GM19468 (cell line): ENCODE measurements around the gene PRDM15.

Experiments
- ATAC-seq: cut with Tn5 transposase; IDR thresholded peaks from one replicate; pipeline ENCODE4 v1.9.1; 2021; ENCODE audit warnings: mild to moderate bottlenecking, moderate library complexity, moderate number of reproducible peaks; ENCODE audit not compliant: unreplicated experiment; ENCODE audit errors: extremely low read depth

Gene PRDM15

DNA sequence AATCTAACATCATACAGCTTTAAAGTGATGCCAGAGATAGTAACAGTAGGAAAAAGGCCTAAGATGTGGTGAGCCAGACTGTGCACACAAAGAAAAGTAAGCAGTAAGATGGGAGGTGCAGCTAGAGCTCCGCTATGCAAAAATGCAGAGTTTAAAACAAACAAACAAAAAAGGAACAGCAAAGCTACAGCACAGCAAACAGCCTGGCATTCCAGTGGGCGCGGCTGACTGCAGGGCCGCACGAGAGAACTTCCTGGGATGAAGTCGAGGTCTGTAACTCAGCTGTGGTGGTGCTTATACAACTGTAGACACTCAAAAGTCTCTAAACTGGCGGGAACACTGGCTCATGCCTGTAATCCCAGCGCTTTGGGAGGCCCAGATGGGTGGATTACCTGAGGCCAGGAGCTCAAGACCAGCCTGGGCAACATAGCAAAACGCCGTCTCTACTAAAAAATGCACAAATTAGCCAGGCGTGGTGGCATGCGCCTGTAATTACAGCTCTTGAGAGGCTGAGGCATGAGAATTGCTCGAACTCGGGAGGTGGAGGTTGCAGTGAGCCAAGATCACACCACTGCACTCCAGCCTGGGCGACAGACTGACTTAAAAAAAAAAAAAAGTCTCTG lies 30.1 kb downstream of the PRDM15 start:
- ATAC-seq: no peak

DNA sequence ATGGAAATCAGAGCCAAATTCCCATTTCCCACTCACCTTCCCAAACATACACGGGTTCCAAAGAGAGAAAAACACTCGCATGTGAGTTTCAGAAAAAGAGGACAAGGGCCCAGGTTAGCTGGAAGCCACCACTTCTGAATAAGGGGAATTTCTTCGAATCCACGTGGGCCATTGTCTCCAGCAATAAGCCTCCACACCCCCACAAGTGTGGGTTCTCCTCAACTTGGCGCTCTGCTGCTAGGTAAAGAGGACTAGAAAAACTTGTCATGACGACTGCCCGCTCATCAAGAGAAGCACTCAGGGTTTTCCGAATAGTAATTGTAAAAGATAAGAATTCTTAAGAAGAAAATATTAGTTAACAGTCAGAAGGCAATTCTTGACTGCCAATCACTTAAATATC lies 30.6 kb downstream of the PRDM15 start:
- ATAC-seq: no peak

- no peak for ATAC-seq
Observed at GRCh38 chr21:41847066-41847804, 31.9 kb downstream of the PRDM15 start.

GRCh38 chr21:41846536-41846935 lies 32.6 kb downstream of the PRDM15 start:
- no peak for ATAC-seq

- ATAC-seq: no peak
Observed at GRCh38 chr21:41846033-41846317, 33.2 kb downstream of the PRDM15 start.

DNA sequence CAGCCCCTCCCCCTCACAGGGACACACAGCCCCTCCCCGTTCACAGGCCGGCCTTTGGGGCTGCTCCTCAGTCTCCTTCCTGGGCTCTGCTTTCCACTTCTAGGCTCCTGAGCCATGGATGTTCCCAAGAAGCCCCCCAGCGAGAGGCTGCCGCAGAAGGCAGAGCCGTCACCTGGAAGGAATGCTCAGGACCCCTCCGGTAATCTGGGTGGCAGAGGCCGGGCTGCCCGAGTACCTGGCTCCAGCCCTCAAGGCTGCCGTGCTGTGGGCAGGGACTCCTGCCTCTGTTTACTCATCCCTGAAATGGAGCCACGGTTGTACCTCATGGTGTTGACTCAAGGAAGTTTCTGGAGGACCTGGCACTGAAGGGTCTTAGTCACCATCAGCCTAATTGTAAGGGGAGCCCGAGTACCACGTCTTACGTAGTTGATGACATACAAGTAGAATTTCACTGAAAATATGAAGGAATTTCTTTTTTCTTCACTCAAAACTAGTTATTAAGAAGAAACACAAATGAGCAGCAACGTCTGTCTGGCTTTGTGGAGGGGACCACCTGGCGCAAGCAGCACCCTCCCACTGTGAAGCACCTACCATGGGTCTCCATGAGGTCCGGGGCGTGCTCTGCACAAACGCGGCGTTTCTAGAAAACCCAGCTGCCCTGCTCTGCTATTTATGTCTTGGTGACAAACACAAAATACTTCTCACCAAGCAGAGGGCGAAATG lies 33.7 kb downstream of the PRDM15 start:
- no peak for ATAC-seq

DNA sequence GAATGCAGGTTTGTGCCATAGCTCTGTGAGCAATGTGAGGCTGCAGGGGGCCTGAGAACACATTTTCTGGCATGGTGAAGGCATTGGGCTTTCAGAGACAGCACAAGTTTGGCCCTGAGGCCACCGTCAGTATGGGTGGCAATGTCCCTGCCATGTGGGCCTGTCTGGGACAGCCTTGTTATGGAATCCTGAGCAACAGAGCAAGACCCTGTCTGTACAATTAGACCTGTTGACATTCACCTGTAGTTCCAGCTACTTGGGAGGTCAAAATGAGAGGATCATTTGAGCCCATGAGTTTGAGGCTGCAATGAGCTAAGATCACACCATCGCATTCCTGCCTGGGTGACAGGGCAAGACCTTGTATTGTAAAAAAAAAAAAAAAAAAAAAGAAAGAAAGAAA lies 35.6 kb downstream of the PRDM15 start:
- ATAC-seq: no peak

DNA sequence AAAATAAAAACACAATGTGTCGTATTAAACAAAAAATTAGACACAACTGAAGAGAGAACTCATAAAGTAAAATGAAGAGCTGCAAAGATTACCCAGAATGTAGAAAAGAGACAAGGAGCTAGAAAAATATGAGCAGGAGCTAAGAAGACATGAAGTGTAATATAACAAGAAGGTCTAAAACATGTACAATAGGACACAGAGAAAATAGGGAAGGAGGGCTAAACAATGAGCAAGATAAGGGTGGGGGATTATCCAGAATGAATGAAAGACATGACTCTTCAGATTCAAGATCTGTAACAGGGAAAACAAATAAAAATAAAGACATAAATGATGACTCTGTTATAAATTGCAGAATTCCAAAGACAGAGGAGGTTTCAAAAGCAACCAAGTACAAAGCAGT lies 38.3 kb downstream of the PRDM15 start:
- no peak for ATAC-seq

DNA sequence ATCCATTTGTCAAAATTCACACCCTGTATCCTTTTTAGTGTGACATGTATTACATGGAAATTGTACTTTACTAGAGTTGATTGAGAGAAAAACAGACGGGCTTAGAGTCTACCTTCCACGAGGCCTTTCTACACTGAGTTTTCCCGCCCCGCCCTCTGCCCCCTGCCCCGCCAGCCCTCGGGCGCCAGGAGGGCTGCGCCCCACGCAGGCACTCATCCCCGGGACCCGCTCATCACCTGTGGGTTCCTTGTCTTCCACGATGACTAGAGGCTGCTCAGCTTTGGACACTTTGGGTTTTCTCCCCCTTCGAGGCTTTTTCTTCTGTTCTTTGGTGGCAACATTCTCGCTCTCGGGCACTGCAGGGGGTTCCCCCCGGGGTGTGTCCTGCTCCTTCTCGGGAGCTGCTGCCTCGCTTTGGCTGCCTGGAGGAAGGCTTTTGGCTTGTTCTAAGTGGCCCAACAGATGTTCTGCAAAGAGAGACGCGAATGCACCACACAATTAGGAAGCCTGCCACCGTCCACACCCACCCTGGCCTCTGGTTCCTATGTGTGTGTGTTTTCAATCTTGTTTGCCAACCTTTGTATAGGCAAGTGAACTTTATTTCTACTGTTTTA lies 39.6 kb downstream of the PRDM15 start:
- no peak for ATAC-seq

DNA sequence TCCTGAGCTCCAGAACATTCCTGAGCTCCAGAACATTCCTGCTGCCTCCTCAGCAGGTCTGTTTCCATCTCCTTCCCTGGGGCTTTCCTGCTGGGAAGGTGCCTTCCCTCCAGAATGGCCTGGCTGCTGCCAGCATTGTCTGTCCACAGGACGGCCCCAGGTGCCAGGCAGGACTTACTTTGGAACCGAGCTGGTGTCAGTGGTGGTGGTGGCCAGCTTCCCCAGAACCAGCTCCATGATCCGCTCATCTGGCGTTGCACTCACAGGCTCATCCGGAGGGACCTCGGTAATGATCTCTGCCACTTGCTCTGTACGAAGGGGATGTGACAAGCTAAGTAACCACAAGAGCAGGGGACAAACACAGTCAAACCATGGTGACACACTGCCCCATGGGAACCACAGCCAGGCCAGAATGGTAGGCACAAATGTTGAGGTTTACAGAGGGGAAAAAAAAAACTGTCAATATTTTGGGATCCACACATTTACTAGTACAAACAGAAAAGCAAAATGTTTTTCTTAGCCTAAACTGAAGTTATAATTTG lies 41.3 kb downstream of the PRDM15 start:
- no peak for ATAC-seq

- ATAC-seq: no peak
Observed at GRCh38 chr21:41836166-41837015, 42.8 kb downstream of the PRDM15 start.

DNA sequence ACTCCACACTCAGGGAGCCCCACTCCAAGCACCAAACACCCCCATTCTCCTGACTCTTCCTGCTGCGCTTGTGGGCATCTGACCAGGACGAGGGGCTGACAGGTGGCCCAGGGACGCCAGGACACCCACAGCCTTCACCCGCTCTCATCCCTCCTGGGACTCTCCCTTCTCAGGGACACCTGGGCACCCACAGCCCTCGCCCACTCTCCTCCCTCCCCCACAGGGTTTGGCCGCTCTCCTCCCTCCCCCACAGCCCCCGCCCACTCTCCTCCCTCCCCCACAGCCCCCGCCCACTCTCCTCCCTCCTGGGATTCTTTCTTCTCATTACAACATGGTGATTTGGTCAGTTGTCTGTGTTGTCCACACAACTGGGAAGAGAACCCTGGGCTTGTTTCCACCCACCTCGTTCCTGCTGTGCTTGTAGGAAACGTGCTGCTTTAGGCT lies 43.4 kb downstream of the PRDM15 start:
- no peak for ATAC-seq

DNA sequence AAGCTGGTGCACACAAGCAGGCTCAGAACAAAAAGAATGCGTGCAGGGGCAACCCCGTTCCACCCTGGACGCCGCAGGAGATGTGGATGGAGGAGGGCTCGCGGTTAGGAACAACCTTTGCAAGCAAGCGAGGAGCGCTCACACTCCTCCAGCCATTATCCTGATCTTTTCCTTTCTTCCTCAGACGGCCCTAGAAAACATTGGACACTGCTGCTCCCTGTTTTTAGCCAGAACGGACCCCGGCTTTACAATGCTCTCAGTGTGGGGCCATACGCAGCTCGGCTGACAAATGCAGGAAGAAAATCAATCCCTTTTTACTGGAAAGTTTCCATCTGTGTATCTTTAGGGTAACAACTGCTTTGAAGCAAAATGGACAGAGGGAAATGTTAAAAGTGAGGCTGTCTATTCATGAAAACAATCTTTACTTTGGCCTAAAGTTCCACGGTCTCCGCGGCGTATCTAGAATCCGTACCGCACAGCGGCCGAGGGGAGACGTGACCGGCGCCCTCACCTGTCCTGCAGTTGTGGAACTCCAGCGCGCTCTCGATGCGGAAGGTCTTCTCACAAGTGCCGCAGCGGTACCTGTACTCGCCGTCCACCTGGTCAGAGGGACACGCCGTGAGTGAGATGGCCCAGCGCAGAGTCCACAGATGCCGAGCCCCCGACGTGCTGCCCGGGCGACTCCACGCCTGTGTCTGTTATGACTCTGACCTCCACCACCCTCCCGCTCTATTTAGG lies 44.0 kb downstream of the PRDM15 start:
- ATAC-seq: no peak

GRCh38 chr21:41834252-41834925 lies 44.8 kb downstream of the PRDM15 start:
- no peak for ATAC-seq

DNA sequence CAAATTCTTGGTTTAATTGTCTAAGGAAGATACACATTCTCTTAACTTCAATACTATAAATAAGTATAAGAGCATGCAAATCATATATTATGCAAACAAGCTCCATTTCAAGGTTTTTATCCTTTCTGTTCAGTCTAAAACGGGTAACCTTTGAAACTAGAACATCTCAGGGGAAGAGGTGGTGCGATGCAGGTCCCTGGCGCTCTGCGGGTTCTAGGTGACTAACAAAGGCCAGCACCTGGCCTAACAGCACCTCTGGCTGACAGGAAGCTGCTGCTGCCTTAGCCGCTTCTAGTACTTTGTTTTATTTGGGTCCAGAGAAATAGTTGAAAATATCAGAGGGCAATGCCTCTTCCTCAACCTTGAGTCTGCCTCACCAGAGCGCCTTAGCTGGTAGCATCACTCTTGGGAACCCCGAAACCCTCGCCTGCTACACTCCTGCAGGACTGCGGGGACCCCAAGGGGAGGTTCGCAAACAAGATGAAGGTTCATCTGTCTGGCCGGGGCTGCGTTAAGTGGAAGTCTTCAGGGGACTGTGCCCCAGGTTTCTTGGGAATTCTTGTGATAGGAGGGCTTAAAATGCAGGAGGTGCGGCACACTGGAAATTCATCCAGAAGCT lies 45.5 kb downstream of the PRDM15 start:
- peak; percentile 53 for ATAC-seq

GRCh38 chr21:41832596-41833496 lies 46.3 kb downstream of the PRDM15 start:
- peak; percentile 10 for ATAC-seq

DNA sequence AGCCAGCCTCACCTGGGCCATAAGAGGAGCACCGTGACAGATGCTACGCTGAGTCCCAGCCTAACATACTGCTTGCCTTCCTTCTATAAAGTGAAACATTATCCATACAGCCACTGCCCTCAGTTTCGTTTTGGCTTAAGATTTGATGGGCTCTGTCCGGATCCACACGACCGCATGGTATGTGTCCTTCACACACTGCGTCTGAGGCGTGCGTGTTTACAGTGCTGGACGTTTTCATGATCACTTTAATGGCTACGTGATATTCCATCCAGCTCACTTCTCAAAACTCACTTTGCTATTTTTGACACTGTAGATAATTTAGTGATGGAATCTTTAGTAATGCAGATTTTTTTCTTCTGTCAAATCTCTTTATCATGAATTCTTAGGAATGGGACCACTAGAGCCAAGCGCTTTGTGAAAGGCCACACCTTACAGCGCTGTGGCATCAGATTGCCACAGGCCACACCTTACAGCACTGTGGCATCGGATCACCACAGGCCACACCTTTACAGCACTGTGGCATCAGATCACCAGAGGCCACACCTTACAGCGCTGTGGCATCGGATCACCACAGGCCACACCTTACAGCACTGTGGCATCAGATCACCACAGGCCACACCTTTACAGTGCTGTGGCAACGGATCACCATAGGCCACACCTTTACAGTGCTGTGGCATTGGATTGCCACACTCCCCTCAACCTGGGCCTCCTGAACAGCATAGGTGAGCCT lies 47.1 kb downstream of the PRDM15 start:
- no peak for ATAC-seq
